Endometrial microvascular endothelial cells (primary cell): ENCODE data around the gene LRRD1. TPM values are rescaled to one million over a fixed set of nuclear protein-coding genes. Genes with fewer than 3 reads are reported as not detected.
"Not testable (repeated sequence)": the region's sequence is repeated elsewhere in the genome, so short reads cannot be mapped to it uniquely, and the experiment has no call there.

Source experiments
- in situ Hi-C: cut with HindIII; loops from 2 replicates; pipeline ENCODE4 v1.10.0; 2017; ENCODE audit warnings: low sequenced_read_pairs, low pct_unique_long_range_greater_than_20kb; ENCODE audit errors: inconsistent ontology term
- total RNA-seq: library from RNA; depleted of rRNA; stranded (reverse); fragments of >200 nt; gene quantifications from one replicate; pipeline ENCODE4 v1.2.3, GENCODE V29; 2015; ENCODE audit errors: inconsistent ontology term

The LRRD1 gene
- not detected for total RNA-seq

GRCh38 chr7:92178928-92179924, at the start of gene LRRD1:
Gene LRRD1 (minus strand): TSS chr7:92179142. CDS start chr7:92165202, 13,940 bp downstream.
- in situ Hi-C loops: no loop called here

GRCh38 chr7:92228742-92229141, 49.8 kb upstream of the LRRD1 start:
- in situ Hi-C loops: no loop called here

DNA sequence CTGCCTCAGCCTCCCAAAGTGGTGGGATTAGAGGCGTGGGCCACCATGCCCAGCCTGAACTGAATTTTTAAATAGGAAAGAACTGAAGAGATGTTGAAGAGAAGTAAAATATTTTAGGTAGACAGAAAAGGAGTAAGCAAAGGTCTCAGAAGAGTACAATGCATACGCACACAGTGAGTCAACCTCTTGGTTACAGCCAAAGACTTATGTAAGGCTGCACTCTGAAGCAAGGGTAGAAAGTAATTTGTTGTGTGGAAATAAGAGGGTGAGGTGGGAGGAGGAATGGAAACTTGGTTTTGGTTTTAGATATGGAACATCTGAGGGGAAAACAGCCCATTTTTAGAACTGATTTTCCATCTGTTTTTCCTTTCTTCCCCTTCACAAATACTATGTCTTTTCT, 49.2 kb upstream of the LRRD1 start:
- in situ Hi-C loops: no loop called here

DNA sequence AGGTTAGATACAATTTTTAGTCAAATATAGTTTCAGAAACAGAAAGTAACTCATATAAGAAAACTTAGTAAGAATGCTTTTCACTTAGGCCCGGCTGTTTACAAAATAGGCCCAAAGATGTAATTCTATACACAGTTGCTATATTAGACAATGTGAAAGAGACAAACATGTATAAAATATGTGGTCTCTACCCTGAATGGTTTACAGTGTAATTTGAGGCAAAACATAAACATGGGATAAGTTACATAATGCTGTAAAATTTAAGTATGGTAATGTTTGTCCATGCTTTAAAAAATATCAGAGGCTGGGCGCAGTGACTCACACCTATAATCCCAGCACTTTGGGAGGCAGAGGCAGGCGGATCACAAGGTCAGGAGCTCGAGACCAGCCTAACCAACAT, 48.0 kb upstream of the LRRD1 start:
- in situ Hi-C loops: no loop called here

GRCh38 chr7:92221766-92222165, 42.8 kb upstream of the LRRD1 start:
- in situ Hi-C loops: no loop called here

GRCh38 chr7:92206672-92207071, 27.7 kb upstream of the LRRD1 start:
- in situ Hi-C loops: no loop called here

GRCh38 chr7:92205987-92206386, 27.0 kb upstream of the LRRD1 start:
- in situ Hi-C loops: no loop called here

GRCh38 chr7:92200791-92201190, 21.8 kb upstream of the LRRD1 start:
- in situ Hi-C loops: no loop called here

GRCh38 chr7:92192326-92192725, 13.4 kb upstream of the LRRD1 start:
- in situ Hi-C loops: no loop called here

GRCh38 chr7:92189246-92189645, 10.3 kb upstream of the LRRD1 start:
- in situ Hi-C loops: not testable (repeated sequence)

- in situ Hi-C loops: not testable (repeated sequence)
Observed at GRCh38 chr7:92184294-92184693, 5.4 kb upstream of the LRRD1 start.

- in situ Hi-C loops: no loop called here
Observed at GRCh38 chr7:92177362-92177761, 1.6 kb downstream of the LRRD1 start.

DNA sequence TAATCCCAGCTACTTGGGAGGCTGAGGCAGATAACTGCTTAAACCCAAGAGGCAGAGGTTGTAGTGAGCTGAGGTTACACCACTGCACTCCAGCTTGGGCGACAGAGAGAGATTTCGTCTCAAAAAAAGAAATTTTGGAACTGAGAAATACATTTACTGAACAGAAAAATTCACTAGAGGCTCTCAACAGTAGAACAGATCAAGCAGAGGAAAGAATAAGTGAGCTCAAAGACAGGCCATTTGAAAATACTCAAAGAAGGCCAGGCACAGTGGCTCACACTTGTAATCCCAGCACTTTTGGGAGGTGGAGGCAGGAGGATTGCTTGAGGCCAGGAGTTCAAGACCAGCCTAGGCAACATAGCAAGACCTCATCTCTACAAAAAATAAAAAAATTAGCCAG, 9.4 kb downstream of the LRRD1 start:
- in situ Hi-C loops: not testable (repeated sequence)

GRCh38 chr7:92161271-92161670, 17.7 kb downstream of the LRRD1 start:
- in situ Hi-C loops: no loop called here

- in situ Hi-C loops: no loop called here
Observed at GRCh38 chr7:92158660-92159575, 20.0 kb downstream of the LRRD1 start.

DNA sequence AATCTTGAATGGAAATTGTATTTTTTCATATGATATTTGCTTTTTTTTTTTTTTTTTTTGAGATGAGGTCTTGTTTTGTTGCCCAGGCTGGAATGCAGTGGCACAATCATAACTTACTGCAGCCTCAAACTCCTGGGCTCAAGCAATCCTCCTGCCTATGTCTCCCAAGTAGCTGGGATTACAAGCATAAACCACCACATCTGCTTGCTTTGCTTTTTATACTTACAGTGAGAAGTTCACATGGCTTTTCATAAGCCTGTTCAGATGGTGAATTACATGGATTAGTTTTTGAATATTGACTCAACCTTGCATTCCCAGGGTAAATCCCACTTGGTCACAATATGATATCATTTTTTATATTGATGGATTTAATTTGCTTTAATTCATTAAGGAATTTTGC, 22.0 kb downstream of the LRRD1 start:
- in situ Hi-C loops: no loop called here

GRCh38 chr7:92155108-92155739, 23.7 kb downstream of the LRRD1 start:
- in situ Hi-C loops: no loop called here

DNA sequence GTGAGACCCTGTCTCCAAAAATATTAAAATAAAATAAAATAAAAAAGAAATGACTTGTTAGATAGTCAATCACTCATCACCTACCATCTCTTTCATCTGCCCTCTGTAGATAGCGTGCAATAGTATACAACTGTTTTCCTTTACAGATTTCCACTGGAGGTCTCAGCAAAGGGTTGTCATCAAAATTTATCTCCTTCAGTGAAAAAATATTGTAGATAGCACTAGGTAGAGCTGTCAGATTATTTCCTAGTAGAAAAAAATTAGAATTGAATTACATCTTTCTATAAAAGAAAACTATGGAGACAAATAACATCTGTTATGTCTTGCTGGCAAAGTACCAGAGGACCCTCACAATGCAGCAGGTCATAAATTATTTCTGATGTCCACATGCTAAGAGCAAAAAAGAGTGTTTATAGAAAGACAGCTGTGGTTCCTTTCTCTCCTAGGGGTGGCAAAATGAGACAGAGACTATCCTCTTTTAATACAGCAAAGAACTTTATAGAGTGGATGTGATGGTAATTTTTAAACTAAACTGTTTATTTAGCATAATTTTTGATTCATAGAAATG, 28.4 kb downstream of the LRRD1 start:
- in situ Hi-C loops: no loop called here

DNA sequence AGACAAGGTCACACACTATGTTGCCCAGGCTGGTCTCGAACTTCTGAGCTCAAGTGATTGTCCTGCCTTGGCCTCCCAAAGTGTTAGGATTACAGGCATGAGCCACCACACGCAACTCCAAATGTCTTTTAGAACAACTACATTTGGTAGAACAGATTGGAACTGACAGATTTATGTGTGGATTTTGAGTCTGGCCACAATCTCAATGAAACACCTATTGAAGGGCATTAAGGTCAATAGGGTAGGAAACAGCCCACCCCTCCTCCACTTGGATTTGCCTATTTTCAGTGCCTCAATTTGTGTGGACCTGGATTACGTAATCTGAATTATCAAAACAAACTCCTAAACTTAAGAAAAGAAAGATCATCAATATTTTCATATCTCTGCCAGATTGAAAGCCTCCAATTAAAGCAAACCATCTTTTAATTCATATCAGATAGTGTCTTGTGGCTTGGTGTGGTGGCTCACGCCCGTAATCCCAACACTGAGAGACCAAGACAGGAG, 29.2 kb downstream of the LRRD1 start:
- in situ Hi-C loops: no loop called here
